ENCODE results near the gene APBA1.

- TF ChIP-seq CTCF (IDR thresholded peaks at IDR 0.05) (no peak), EZH2 (IDR thresholded peaks at IDR 0.05) (no peak), EZH2phosphoT487 (IDR thresholded peaks at IDR 0.05) (no peak)
Measured at GRCh38 chr9:69655065-69655464, 17.1 kb downstream of the APBA1 start.

Measured in neural progenitor cell (in vitro differentiated cells).